ENCODE measurements around the gene ABO. TPM values are rescaled to one million over a fixed set of nuclear protein-coding genes. Genes with fewer than 3 reads are reported as not detected.

The ABO gene
- 1 to 10 TPM; 3.9 to 9.2 TPM for total RNA-seq

DNA sequence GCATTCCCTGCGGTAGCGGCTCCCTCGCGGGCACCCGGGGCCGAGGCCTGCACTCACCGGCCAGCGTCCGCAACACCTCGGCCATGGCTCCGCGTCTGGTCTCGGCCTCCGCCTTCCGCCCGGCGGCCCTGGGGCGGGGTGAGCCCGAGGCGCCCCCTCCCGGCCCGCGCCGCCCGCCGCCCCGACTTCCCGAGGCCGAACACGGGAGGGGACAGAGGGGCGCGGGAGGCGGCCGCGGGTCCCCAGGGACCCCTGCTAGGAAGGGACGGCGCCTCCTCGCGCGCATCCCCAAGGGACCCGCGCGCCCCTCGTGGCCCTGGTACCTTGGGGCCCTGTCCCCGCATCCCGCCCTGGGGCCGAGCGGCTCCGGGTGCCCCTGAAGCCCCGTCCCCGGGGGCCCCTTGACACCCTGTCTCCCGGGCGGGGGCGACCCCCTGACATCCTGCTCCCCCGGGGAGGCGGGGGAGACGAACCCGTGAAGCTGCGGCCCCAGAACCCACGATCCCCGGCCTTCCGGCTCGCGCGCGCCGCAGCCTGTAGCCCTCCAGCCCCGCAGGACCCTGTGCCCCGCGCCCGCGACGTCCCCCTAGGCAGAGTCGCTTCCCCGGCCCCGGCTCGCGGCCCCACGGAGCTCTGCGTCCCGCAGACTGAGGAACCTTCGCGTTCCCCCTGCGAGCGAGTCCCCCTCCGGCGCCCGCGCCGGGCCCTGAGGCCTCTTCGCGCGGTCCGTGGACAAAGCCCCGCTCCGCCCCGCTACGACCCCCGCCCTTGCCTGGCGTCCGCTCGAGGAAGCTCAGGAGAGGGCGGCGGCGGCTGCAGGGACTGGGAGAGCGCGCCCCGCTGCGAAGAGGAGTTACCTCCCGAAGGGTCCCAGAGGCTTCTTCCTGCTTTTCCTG is at the start of gene ABO:
Gene ABO, minus strand, starts transcription at position 97 of the 896 bp plus-strand sequence.
- H3K27me3 ChIP-seq: no peaks in the 10 kb centered on the region
- 3 to 4% methylated on average over 4 to 93 of the region's 110 CpGs for WGBS, 2 donors
- no peaks in the 10 kb centered on the region for H3K36me3 ChIP-seq (replicated peaks in 1 of 2; ENCODE audit: insufficient read depth in 1 of 2, low read depth in 2 of 2)
- peak within 1 kb of the TSS; percentile 15 to 60 for H3K4me3 ChIP-seq
- H3K27ac ChIP-seq: peak within 1 kb of the TSS in 3 of 4 donors; percentile 42 to 65 (median 58)
- H3K9me3 ChIP-seq: no peaks in the 10 kb centered on the region
- TF ChIP-seq POLR2A (IDR thresholded peaks at IDR 0.05): no peak
- TF ChIP-seq, protein P1, sequence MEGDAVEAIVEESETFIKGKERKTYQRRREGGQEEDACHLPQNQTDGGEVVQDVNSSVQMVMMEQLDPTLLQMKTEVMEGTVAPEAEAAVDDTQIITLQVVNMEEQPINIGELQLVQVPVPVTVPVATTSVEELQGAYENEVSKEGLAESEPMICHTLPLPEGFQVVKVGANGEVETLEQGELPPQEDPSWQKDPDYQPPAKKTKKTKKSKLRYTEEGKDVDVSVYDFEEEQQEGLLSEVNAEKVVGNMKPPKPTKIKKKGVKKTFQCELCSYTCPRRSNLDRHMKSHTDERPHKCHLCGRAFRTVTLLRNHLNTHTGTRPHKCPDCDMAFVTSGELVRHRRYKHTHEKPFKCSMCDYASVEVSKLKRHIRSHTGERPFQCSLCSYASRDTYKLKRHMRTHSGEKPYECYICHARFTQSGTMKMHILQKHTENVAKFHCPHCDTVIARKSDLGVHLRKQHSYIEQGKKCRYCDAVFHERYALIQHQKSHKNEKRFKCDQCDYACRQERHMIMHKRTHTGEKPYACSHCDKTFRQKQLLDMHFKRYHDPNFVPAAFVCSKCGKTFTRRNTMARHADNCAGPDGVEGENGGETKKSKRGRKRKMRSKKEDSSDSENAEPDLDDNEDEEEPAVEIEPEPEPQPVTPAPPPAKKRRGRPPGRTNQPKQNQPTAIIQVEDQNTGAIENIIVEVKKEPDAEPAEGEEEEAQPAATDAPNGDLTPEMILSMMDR (IDR thresholded peaks at IDR 0.05): peak in 3 of 7 experiments; percentile 26 to 56 (median 32)
- ATAC-seq (peak; percentile 82), DNase-seq (peak; percentile 40 to 58 (median 42))
- intact Hi-C loops (cut with DNase I): no loop called here
- peaks cover 27% of the 10 kb centered on the region for H3K4me1 ChIP-seq

DNA sequence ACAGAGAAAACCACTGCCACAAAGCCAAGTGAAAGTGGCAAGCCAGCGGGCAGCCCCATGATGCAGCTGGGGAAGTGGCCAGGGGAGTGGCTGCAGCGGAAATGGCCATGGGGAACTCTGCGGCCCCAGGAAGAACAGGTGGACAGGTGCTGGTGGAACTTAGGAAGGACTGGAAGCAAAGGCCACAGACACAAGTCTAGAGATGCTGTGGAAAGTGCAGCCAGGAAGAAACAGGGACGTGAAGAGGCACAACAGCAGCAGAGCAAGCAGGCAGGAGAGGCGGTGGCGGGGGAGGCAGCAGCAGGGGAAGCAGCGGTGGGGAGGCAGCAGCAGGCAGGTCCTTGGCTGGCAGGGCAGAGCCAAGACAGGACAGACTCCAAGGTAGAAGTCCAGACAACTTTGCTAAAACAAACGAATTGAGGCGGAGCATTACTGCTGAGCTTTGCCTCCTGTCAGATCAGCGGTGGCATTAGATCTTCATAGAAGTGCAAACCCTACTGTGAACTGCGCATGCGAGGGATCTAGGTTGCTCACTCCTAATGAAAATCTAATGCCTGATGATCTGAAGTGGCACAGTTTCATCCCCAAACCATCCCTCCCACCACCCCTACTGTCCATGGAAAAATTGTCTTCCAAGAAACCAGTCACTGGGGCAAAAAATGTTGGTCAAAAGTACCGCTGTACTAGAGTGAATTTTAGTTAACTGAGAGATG is 49.1 kb upstream of the ABO start:
- DNase-seq (no peak), ATAC-seq (no peak)
- TF ChIP-seq, protein P1 (IDR thresholded peaks at IDR 0.05): no peak
- TF ChIP-seq POLR2A (IDR thresholded peaks at IDR 0.05): no peak
- Histone ChIP-seq H3K36me3 (replicated peaks in 1 of 2; ENCODE audit: insufficient read depth in 1 of 2, low read depth in 2 of 2) (no peaks in the 10 kb centered on the region), H3K27me3 (no peaks in the 10 kb centered on the region), H3K4me1 (peaks cover 1% of the 10 kb centered on the region), H3K9me3 (no peaks in the 10 kb centered on the region), H3K4me3 (no peak overlapping the region), H3K27ac (no peak overlapping the region)
- 82 to 84% methylated on average over 13 of the region's 13 CpGs for WGBS, 2 donors
- intact Hi-C loops (cut with DNase I): loop anchor here (10.0 kb wide), 1 partner anchor 139 kb away; no protein-coding TSS in a partner anchor

DNA sequence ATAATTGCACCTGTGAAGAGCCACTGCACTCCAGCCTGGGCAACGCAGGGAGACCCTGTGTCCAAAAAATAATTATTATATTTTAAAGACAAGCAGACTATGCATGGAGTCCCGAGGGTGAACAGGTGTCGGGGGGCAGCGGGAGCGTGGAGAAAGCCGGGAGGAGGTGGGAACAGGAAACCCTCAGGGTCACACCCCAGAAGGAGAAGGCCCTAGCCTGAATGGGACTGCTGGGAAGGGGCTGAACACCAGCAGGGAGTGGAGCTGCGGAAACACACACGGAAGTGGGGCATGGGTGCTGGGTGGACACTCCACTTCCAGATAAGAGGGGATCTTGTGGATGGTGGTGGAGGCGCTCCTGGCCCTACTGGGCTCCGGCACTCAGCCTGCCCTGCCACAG is 48.2 kb upstream of the ABO start:
- Histone ChIP-seq H3K4me3 (no peak overlapping the region), H3K27me3 (no peaks in the 10 kb centered on the region), H3K4me1 (no peaks in the 10 kb centered on the region), H3K27ac (no peak overlapping the region), H3K36me3 (replicated peaks in 1 of 2; ENCODE audit: insufficient read depth in 1 of 2, low read depth in 2 of 2) (no peaks in the 10 kb centered on the region), H3K9me3 (no peaks in the 10 kb centered on the region)
- TF ChIP-seq POLR2A (IDR thresholded peaks at IDR 0.05): no peak
- TF ChIP-seq, protein P1 (IDR thresholded peaks at IDR 0.05): no peak
- ATAC-seq (no peak), DNase-seq (no peak)
- intact Hi-C loops (cut with DNase I): loop anchor here (10.0 kb wide), 1 partner anchor 138 kb away; no protein-coding TSS in a partner anchor
- WGBS, 2 donors: 78 to 79% methylated on average over 10 of the region's 10 CpGs

DNA sequence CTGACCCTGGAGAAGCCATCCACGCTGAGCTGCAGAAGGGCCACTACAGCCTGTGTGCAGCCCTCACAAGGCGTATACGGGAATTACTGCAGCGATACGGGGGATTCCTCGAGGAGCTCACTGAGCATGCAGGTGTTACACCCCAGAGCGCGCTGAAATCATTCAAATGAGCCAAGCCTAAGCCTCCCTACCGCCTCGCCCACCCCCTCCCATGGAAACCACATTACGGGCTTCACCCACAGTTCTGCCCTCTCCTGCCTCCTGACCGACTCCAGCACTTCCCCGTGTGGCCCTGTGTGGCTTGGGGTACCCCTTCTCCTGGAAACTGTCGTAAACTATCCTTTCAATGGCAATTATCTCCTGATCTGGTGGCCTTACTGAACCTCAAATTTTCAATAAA is 47.7 kb upstream of the ABO start:
- 66 to 80% methylated on average over 12 to 14 of the region's 14 CpGs for WGBS, 2 donors
- ATAC-seq: no peak
- no peak for DNase-seq
- Histone ChIP-seq H3K27me3 (no peaks in the 10 kb centered on the region), H3K4me3 (no peak overlapping the region), H3K27ac (no peak overlapping the region), H3K9me3 (no peaks in the 10 kb centered on the region), H3K36me3 (replicated peaks in 1 of 2; ENCODE audit: insufficient read depth in 1 of 2, low read depth in 2 of 2) (no peaks in the 10 kb centered on the region), H3K4me1 (no peaks in the 10 kb centered on the region)
- TF ChIP-seq, protein P1 (IDR thresholded peaks at IDR 0.05): no peak
- no peak for TF ChIP-seq POLR2A (IDR thresholded peaks at IDR 0.05)
- intact Hi-C loops (cut with DNase I): loop anchor here (10.0 kb wide), 1 partner anchor 138 kb away; no protein-coding TSS in a partner anchor
